Panc1 (cell line): ENCODE measurements around the gene MINDY4. TPM values are rescaled to one million over a fixed set of nuclear protein-coding genes. Genes with fewer than 3 reads are reported as not detected.

ENCODE experiments used
- ATAC-seq: fragments of 200-7000 bp; cut with Tn5 transposase; 2 replicates; pipeline ENCODE4 v1.9.1; 2020; ENCODE audit warnings: mild to moderate bottlenecking, moderate library complexity
- BruUV-seq: library from RNA; stranded (reverse); fragments of 400-500 nt; replicated peaks from 2 replicates; lab custom pipeline; 2021; lab: Mats Ljungman, UMichigan
- CTCF ChIA-PET: fragments of 300-600 bp; sonication (Branson Sonifier 250); formaldehyde crosslinking; loops from one replicate; lab custom pipeline; 2022; ENCODE audit warnings: antibody characterized with exemption; lab: Charles Lee
- POLR2A ChIA-PET: fragments of 300-600 bp; sonication (Branson Sonifier 250); formaldehyde crosslinking; loops from one replicate; lab custom pipeline; 2022; ENCODE audit warnings: antibody characterized with exemption; lab: Charles Lee
- DNase-seq: peaks from one replicate; pipeline ENCODE4 v3.0.0-alpha.2; 2010; ENCODE audit warnings: low read depth, low spot score
- H3K27ac ChIP-seq: 2 replicates; pipeline ENCODE4 v1.5.1; 2011; ENCODE audit warnings: mild to moderate bottlenecking, low read length, inconsistent platforms
- H3K27me3 ChIP-seq: fragments of 200-500 bp; sonication (Bioruptor generic); 2 replicates; pipeline ENCODE4 v1.6.0; 2014; ENCODE audit warnings: low read length, inconsistent platforms; ENCODE audit not compliant: control insufficient read depth, insufficient read depth
- H3K36me3 ChIP-seq: fragments of 200-500 bp; sonication (Bioruptor generic); 2 replicates; pipeline ENCODE4 v1.5.1; 2014; ENCODE audit warnings: inconsistent platforms, mild to moderate bottlenecking, low read length, moderate library complexity; ENCODE audit not compliant: control insufficient read depth, insufficient read depth
- H3K4me1 ChIP-seq: 2 replicates; pipeline ENCODE4 v1.5.1; 2011; ENCODE audit warnings: inconsistent platforms, mild to moderate bottlenecking, low read length, moderate library complexity; ENCODE audit not compliant: control insufficient read depth, insufficient read depth
- H3K4me3 ChIP-seq, 2 experiments: 2 replicates each; pipeline ENCODE4 v1.5.1; 2011 to 2012; ENCODE audit warnings: low read depth in 2 of 2, low read length in 2 of 2, mild to moderate bottlenecking in 2 of 2, inconsistent platforms in 1 of 2, moderate library complexity in 1 of 2
- H3K9me3 ChIP-seq: fragments of 200-500 bp; sonication (Bioruptor generic); 2 replicates; pipeline ENCODE4 v1.5.1; 2014; ENCODE audit warnings: low read depth, mild to moderate bottlenecking, inconsistent platforms, low read length, moderate library complexity; ENCODE audit not compliant: control insufficient read depth, insufficient read depth
- CTCF ChIP-seq: fragments of 450-650 bp; IDR thresholded peaks from 2 replicates; pipeline ENCODE4 v1.5.1; 2017; ENCODE audit warnings: mild to moderate bottlenecking
- POLR2AphosphoS5 ChIP-seq: IDR thresholded peaks from 2 replicates; pipeline ENCODE4 v1.6.1; 2012; ENCODE audit warnings: mild to moderate bottlenecking, low read depth, low read length, moderate library complexity
- REST ChIP-seq, 2 experiments: IDR thresholded peaks; 2 replicates each; pipeline ENCODE4 v1.6.1; 2011 to 2012; ENCODE audit warnings: low read depth in 2 of 2, control low read depth in 1 of 2, low read length in 1 of 2, mild to moderate bottlenecking in 1 of 2, moderate library complexity in 1 of 2; ENCODE audit not compliant: insufficient read depth in 1 of 2
- SIN3A ChIP-seq: IDR thresholded peaks from 2 replicates; pipeline ENCODE4 v1.6.1; 2012; ENCODE audit warnings: low read depth, mild to moderate bottlenecking, low read length, moderate library complexity, borderline replicate concordance; ENCODE audit not compliant: insufficient read depth
- TCF7L2 ChIP-seq: IDR thresholded peaks from 2 replicates; pipeline ENCODE4 v1.6.1; 2011; ENCODE audit warnings: mild to moderate bottlenecking, low read depth, low read length, inconsistent platforms
- in situ Hi-C: cut with HindIII; loops from 2 replicates; pipeline ENCODE4 v1.10.0; 2016; ENCODE audit warnings: low sequenced_read_pairs, low pct_unique_long_range_greater_than_20kb
- intact Hi-C: fragments of 100-400 bp; cut with micrococcal nuclease; formaldehyde crosslinking; loops from one replicate; pipeline ENCODE4 v1.10.0; 2022; ENCODE audit not compliant: unreplicated experiment
- total RNA-seq: library from RNA; stranded (reverse); gene quantifications from one replicate; pipeline ENCODE4 v1.2.1, GENCODE V29; 2021; ENCODE audit not compliant: unreplicated experiment

MINDY4 gene
- total RNA-seq, 1 experiment from 2014 or later: 6.2 TPM

GRCh38 chr7:30750683-30751650 is 20.2 kb upstream of the MINDY4 start:
- no peak for DNase-seq
- Histone ChIP-seq H3K4me3 (no peak overlapping the region), H3K4me1 (no peaks in the 10 kb centered on the region), H3K9me3 (no peaks in the 10 kb centered on the region), H3K27me3 (peaks cover 3% of the 10 kb centered on the region; the same call in 1 of the 2 replicates), H3K27ac (no peak overlapping the region), H3K36me3 (no peaks in the 10 kb centered on the region)
- no TSS peak for BruUV-seq
- intact Hi-C loops (no loop called here), in situ Hi-C loops (no loop called here)
- TF ChIP-seq CTCF: no peak
- no peak for TF ChIP-seq REST (IDR thresholded peaks at IDR 0.05; ENCODE audit: insufficient read depth in 1 of 2, low read depth in 2 of 2, low read length in 1 of 2)
- no peak for TF ChIP-seq SIN3A
- TF ChIP-seq TCF7L2: no peak
- TF ChIP-seq POLR2AphosphoS5: no peak
- ChIA-PET CTCF (no interaction called here), POLR2A (interaction anchor here (0.5 kb wide), 1 partner anchor 402 kb away, joined by 3 read pairs; no protein-coding TSS in a partner anchor)
- no peak for ATAC-seq

GRCh38 chr7:30751696-30752273 is 19.4 kb upstream of the MINDY4 start, which contains the start of gene INMT:
INMT (plus strand) TSS chr7:30752135; CDS start chr7:30752151, 16 bp downstream.
- H3K9me3 ChIP-seq: no peaks in the 10 kb centered on the region
- H3K27me3 ChIP-seq: peaks cover 3% of the 10 kb centered on the region; the same call in 1 of the 2 replicates
- no TSS peak for BruUV-seq
- H3K36me3 ChIP-seq: no peaks in the 10 kb centered on the region
- POLR2A ChIA-PET: no interaction called here
- ATAC-seq: no peak
- CTCF ChIA-PET: no interaction called here
- TF ChIP-seq TCF7L2 (no peak), REST (IDR thresholded peaks at IDR 0.05; ENCODE audit: insufficient read depth in 1 of 2, low read depth in 2 of 2, low read length in 1 of 2) (no peak)
- H3K27ac ChIP-seq: no peak within 1 kb of the TSS
- in situ Hi-C loops: no loop called here
- no peak within 1 kb of the TSS for H3K4me3 ChIP-seq
- intact Hi-C loops: no loop called here
- H3K4me1 ChIP-seq: no peaks in the 10 kb centered on the region
- DNase-seq: no peak
